Fibroblast of villous mesenchyme (primary cell): ENCODE results near the gene NFATC2IP. TPM values are rescaled to one million over a fixed set of nuclear protein-coding genes. Genes with fewer than 3 reads are reported as not detected.
"Not testable (repeated sequence)": the region's sequence is repeated elsewhere in the genome, so short reads cannot be mapped to it uniquely, and the experiment has no call there.

ENCODE experiments used
- DNase-seq: peaks from one replicate; pipeline ENCODE4 v3.0.0-alpha.2; 2010; ENCODE audit warnings: low read depth
- H3K4me3 ChIP-seq: 2 replicates; pipeline ENCODE4 v1.5.1; 2011; ENCODE audit warnings: low read depth, mild to moderate bottlenecking, low read length
- total RNA-seq: library from RNA; depleted of rRNA; stranded (reverse); fragments of >200 nt; gene quantifications from 2 replicates; pipeline ENCODE4 v1.2.3, GENCODE V29; 2012
- TF ChIP-seq, protein P1 (sequence below): IDR thresholded peaks from 2 replicates; pipeline ENCODE4 v1.5.1; 2012; ENCODE audit warnings: low read depth, mild to moderate bottlenecking, low read length; ENCODE audit not compliant: insufficient read depth

The NFATC2IP gene
- total RNA-seq, 1 donor: 30.7 TPM

DNA sequence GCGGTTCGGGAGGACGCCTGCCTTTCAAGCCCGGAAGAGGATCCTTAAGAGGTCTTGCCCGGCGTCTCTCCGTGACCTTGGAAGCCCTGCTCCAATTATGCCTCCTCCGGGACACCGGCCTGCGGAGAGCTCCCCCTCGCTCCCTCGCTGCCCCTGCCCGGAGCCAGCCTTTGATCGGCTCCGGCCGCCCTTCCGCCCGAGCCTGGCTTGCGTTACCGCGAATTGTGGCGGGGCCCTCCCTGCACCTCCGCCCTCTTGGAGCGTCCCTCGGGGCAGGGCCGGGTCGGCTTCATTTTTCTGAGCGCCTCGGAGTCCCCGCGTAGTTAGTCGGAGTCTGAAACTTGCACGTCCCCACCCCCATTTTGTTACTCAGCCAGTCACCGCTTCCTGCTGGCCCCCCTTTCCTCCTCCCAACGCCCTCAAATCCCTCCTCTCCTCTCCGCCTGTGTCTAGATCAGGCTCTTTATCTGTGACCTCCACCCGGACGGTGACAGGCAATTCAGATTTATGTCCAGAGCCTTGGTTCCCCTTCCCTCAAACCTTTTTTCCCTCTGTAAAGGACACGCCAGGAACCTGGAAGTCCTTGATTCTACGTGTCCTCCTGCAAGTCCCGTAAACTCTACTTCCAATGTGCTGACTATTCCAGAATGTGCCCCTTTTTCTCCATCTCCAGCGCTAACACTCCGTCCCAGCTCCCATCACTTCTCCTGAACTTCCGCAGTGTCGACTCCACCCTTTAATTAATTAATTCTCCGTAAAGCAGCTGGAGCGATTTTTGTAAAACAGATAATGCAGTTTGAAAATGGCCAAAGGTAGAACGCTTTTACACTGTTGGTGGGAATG lies 25.1 kb upstream of the NFATC2IP start:
- H3K4me3 ChIP-seq: peak overlapping the region; percentile 80
- TF ChIP-seq, protein P1, sequence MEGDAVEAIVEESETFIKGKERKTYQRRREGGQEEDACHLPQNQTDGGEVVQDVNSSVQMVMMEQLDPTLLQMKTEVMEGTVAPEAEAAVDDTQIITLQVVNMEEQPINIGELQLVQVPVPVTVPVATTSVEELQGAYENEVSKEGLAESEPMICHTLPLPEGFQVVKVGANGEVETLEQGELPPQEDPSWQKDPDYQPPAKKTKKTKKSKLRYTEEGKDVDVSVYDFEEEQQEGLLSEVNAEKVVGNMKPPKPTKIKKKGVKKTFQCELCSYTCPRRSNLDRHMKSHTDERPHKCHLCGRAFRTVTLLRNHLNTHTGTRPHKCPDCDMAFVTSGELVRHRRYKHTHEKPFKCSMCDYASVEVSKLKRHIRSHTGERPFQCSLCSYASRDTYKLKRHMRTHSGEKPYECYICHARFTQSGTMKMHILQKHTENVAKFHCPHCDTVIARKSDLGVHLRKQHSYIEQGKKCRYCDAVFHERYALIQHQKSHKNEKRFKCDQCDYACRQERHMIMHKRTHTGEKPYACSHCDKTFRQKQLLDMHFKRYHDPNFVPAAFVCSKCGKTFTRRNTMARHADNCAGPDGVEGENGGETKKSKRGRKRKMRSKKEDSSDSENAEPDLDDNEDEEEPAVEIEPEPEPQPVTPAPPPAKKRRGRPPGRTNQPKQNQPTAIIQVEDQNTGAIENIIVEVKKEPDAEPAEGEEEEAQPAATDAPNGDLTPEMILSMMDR: no peak
- peak; percentile 82 for DNase-seq

GRCh38 chr16:28926284-28926683 lies 24.5 kb upstream of the NFATC2IP start:
- not testable (repeated sequence) for DNase-seq, H3K4me3 ChIP-seq

- no peak for DNase-seq
- H3K4me3 ChIP-seq: no peak overlapping the region
- TF ChIP-seq, protein P1: no peak
These were observed 22.9 kb upstream of the NFATC2IP start for GRCh38 chr16:28927815-28928214.

GRCh38 chr16:28930203-28930602 lies 20.5 kb upstream of the NFATC2IP start:
- no peak for DNase-seq
- TF ChIP-seq, protein P1: no peak
- H3K4me3 ChIP-seq: no peak overlapping the region

DNA sequence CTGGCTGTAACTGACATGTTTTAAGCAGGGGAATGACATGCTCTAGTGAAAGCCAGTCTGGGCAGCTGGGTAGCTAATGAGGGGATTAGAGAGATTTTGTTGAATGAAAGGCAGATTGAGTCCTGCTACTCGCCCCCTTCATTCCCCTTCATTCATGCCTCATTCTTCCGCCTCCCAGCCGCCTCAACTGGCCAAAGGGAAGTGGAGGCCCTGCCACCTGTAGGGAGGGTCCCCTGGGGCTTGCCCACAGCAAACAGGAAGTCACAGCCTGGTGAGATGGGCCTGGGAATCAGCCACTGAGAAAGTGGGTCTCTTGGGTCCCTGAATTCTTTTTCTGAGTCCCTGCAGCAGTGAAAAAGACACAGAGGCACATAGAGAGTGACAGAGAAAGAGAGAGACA lies 20.1 kb upstream of the NFATC2IP start:
- TF ChIP-seq, protein P1: no peak
- no peak for DNase-seq
- H3K4me3 ChIP-seq: no peak overlapping the region

GRCh38 chr16:28931801-28932225 lies 18.9 kb upstream of the NFATC2IP start, which contains the start of gene CD19:
CD19 (plus strand) TSS chr16:28931971; CDS start chr16:28932001, 30 bp downstream.
- no peak for DNase-seq
- no peak within 1 kb of the TSS for H3K4me3 ChIP-seq
- TF ChIP-seq, protein P1: no peak

DNA sequence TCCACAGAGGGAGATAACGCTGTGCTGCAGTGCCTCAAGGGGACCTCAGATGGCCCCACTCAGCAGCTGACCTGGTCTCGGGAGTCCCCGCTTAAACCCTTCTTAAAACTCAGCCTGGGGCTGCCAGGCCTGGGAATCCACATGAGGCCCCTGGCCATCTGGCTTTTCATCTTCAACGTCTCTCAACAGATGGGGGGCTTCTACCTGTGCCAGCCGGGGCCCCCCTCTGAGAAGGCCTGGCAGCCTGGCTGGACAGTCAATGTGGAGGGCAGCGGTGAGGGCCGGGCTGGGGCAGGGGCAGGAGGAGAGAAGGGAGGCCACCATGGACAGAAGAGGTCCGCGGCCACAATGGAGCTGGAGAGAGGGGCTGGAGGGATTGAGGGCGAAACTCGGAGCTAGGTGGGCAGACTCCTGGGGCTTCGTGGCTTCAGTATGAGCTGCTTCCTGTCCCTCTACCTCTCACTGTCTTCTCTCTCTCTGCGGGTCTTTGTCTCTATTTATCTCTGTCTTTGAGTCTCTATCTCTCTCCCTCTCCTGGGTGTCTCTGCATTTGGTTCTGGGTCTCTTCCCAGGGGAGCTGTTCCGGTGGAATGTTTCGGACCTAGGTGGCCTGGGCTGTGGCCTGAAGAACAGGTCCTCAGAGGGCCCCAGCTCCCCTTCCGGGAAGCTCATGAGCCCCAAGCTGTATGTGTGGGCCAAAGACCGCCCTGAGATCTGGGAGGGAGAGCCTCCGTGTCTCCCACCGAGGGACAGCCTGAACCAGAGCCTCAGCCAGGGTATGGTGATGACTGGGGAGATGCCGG lies 18.2 kb upstream of the NFATC2IP start:
- no peak overlapping the region for H3K4me3 ChIP-seq
- DNase-seq: no peak
- TF ChIP-seq, protein P1: no peak
